TTC549 (cell line): ENCODE data around the gene NEURL1B.
"Not testable (repeated sequence)": the region's sequence is repeated elsewhere in the genome, so short reads cannot be mapped to it uniquely, and the experiment has no call there.

ENCODE experiments used
- FAIRE-seq: peaks from 2 replicates; lab custom pipeline; 2012; peaks lifted over from hg19 to GRCh38; lab: Jason Lieb, UNC

The NEURL1B gene

DNA sequence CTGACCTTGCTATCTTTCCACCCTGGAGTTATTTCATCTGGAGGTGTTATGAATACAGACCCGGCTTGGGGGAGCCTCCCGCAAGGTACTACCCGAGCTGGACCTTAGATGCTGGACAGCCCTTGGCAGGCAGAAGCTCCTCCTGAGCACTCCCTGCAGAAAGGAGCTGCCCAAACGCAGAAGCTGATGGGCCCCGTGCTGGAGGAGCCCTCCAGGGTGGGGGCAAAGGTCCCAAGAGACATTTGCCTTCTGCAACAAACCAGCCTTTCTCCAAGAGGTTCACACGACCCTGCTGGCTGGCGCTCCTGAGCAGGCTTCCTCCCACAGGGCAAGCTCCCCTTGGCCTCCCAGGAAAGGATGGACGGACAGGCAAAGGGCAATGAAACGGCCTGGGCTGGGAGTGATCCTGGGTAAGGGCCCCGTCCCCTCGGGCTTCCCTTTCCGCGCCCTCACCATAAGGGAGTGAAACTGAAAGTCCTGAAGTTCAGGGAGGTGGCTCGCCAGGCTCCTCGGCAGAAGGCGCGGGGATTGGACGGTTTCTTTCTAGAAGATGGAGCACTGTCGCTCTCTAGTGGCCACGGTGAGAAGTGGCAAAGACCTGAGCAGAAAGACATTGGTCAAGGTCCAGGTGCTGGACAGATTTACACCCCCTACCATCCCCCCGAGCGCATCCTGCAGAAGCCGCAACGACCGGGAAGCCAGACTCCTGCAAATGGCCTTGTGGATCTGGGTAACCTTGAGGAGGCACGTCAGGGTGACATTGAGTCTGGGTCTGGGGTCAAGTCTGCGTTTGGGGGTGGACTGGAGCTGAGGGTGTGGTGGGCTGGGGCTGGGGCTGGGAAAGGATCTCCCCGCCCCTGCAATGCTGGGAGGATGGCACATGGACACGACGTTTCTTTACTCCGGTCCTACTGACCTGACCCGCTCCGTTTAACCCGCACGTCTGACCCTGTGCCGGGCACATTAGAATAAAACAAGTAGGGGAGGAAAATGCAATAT, 56.4 kb downstream of the NEURL1B start:
- no peak for FAIRE-seq

DNA sequence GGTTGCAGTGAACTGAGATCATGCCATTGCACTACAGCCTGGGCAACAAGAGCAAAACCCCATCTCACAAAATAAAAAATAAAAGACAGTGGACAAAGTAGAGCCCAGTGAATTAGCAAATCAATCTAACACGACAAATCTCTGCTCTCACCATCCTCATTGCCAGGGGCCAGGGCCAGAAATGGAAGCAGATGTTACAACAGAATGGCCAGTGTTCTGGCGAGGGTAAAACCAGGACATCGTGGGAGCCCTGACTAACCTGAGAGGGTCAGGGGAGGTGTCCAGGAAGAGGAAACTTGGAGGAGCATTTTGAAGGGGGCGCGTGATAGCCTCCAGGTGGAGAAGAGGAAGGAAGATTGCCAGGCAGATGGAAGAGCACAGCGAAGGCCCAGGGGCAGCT, 58.4 kb downstream of the NEURL1B start:
- FAIRE-seq = no peak

DNA sequence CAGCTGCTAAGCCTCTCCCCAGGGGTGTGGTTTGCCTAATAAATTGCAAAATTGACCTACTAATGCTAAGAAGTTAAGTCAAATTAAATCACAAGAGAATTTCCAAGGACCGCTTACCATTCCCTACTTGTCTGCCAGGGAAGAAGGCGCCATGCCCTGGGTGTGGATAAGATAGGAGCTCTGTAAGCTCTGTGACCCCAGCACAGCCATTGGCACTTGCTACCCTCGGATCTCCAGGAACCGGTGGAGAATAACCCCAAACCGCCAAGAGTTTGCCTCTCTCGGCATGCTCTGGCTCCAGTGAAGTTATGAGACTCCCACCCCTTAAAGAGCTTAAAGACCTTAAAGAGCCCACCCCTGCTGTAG, 58.9 kb downstream of the NEURL1B start:
- FAIRE-seq = no peak

DNA sequence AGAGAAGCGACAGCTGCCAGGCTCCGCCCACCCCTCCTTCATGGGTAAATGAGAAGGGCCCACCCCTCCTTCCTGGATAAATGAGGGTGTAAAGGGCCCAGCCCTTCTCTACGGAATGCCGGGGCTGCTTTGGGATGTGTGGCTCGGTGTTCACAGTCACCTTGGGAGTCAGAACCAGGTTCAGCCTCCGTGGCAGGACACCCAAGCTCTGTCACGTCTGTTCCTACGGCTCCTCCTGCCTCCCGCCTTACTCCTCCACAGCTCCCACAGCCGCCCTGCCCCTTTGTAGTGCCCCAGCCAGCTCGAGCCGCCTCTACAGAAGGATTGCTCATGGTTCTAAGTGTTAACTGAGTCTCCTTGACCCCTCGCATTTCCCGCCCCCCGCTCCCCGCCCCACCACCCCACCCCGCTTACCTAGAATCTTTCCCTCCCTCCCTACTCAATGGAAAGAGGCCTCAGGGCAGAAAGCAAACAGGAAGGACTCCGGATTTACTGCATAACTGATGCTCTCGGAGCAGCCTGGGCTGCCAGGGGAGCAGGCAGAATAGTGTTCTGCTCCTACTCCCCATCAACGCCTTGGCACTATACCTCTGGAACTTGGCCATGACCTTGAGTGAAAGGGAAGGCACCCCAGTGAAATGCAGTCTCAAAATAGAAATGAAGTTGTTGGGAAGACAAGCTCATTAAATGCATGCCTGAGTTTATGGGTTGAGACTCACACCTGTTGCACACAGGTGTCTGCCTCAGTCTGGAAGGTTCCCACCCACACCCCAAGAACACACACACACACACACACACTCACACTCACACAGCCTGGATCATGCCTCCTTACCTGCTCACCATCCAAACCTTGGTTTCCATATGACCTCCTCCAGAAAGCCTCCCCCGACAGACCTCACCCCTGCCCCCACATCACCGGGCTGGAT, 59.6 kb downstream of the NEURL1B start:
- FAIRE-seq = no peak

DNA sequence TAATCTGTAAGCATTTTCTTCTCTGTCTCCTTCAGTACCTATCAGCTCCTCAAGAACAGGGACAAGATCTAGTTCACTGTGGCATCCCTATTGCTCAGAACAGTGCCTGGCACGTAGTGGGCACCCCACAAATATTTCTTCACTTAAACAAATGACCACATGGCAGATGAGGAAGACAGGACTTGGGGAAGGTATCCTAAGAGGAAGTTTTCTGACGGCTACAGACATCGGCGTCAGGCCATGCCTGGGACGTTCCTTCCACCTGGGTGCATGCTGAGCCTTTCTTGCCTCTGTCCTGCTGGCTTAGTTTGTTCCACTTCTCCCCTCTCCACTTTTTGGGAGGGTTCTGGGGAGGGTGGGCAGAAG, 60.2 kb downstream of the NEURL1B start:
- no peak for FAIRE-seq

DNA sequence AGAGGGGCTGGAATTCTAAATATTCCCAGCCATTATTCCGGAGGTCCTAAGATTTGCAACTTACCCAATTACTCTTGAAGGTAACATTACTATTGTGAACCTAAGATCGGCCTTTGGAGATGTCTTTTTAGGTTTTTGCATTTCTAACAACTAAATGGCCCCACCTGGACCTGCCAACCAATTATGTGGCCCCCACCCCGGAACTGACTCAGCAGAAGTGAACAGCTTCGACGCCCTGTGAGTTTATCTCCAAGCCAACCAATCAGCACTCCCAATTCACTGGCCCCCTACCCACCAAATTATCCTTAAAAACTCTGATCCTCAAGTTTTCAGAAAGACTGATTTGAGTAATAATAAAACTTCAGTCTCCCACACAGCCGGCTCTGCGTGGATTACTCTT, 62.9 kb downstream of the NEURL1B start:
- FAIRE-seq = no peak

DNA sequence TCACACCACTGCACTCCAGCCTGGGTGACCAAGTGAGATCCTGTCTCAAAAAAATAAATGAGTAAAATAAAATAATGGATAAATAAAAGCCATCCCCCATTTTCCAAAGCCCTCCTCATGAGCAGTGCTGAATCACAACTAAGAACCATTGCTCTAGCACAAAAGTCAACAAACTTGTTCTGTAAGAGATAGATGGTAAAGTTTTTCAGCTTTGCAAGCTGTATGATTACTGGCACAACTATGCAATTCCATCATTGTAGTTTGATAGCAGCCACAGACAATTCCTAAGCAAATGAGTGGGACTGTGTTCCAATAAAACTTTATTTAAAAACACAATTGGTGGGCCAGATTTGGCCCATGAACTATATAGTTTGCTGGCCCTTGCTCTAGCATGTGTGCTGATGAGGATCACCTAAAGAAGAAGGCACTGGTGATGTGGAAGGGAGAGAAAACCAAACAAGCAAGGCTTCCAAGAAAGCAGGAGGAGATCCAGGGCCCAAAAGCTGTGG, 64.6 kb downstream of the NEURL1B start:
- no peak for FAIRE-seq

DNA sequence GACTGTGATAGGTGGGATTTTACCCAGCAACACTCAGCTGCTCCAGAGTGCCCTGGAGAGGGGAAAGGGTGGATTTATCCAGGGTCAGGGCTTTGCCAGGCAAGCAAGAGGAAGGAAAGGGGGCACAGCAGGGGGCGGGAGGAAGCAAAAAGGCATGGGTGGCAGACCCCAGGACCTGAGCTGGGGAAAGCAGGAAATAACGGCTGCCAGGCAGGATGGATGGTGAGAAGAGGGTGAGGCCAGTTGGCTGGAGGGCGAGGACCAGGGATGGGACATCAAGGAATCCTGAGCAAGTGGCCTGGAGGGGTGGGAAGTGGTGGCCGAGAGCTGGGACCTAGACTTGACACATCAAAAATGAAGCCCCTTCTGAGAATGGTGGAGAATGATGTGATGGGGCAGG, 65.7 kb downstream of the NEURL1B start:
- FAIRE-seq = no peak

DNA sequence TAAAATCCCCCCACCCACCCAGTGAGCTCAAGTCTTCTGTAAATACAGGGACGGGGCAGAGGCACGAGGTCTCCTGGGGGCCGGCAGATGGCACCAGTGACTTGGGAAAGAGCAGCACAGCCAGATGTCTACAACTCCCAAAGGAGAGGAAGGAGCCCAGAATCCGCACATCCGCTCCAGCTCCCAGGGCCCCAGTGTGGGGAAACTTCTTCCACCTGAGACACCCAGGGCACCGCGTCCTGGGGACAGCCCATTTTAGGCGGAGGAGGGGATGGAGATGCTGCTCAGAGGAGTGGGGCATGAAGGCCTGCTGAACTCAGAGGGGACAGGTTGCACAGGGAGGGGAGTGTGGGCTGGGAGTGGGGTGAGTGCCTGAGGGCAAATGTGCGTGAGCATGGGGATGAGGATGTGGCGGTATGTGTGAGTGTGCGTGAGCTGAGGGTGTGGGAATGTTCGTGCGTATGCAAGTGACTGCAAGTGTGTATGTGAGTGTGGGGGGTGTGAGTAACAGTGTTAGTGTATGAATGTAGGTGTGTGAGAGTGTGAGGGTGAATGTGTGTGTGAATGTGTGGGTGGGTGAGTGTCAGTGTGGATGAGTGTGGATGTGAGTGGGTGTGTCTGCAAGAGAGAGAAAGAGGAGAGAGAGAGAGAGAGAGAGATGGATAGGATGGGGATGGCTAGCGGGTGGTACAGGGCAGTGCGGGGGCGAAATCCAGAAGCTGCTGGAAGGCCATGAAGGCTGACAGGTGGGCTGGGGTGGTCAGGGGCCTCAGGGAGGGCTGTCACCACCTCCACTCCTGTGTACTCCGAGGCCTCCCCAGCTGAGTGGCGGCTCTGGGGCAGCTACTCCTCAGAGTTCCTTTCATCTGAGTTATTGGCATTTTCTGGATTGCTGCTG, 66.5 kb downstream of the NEURL1B start:
- FAIRE-seq = no peak

DNA sequence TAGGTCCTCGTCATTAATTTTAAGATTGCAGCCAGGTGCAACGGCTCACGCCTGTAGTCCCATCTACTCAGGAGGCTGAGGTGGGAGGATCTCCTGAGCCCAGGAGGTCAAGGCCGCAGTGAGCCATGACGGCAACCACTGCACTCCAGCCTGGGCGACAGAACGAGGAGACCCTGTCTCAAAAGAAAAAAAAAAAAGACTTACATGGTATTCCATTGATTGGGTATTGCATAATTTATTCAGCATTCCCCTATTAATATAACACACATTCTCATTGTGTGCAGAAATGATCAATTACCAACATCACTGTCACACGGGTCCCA, 67.1 kb downstream of the NEURL1B start:
- no peak for FAIRE-seq

DNA sequence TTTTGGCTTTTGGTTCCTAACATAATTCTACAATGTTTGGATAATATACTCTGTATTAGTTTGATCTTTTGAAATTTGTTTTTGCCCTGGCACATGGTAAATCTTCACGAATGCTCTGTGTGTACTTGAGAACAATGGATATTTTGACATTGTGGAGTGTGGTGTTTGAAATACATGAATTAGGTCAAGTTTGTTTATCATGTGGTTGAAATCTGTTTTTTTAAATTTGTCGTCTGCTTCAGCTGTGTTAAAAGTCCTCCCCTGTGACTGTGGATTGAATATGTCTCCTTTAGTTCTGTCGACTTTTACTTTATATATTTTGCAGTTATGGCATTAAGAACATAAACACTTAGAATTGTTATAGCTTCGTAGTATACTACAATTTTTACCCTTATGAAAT, 69.6 kb downstream of the NEURL1B start:
- FAIRE-seq = no peak

DNA sequence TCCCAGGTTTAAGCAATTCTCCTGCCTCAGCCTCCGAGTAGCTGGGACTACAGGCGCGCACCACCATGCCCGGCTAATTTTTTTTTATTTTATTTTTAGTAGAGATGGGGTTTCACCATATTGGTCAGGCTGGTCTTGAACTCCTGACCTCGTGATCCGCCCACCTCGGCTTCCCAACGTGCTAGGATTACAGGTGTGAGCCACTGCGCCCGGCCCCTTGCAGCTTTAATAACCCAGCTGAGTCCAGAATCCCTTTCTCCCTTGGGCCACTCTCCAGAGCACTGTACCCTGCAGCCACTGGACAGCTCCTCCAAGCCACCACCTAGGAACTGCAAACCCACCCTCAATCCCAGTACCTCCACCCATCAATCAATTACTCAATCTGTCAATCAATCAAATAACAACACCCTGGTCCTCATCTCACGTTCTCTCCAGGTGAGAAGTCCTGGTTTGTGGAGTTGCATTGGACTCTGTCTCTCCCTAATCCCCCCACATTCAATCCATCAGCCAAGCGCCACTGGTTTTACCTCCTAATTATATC, 70.3 kb downstream of the NEURL1B start:
- not testable (repeated sequence) for FAIRE-seq

DNA sequence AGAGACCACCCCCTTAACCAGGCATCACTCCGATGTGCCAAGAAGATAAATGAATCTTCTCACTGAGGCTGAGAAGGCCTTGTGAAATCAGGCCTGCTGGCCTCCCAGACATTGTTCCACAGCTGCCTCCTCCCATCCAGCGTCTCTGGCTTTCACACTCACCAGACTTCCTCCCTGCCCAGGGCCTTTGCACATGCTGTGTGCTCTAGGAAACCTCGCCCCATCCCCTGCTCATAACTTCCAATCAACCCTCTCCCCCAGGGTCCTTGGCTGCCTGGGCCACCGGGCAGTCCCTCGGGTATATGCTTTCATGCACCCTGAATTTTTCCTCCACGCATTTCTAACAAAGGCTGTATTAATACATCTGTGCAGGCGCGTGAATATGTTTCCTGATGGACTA, 71.5 kb downstream of the NEURL1B start:
- no peak for FAIRE-seq

DNA sequence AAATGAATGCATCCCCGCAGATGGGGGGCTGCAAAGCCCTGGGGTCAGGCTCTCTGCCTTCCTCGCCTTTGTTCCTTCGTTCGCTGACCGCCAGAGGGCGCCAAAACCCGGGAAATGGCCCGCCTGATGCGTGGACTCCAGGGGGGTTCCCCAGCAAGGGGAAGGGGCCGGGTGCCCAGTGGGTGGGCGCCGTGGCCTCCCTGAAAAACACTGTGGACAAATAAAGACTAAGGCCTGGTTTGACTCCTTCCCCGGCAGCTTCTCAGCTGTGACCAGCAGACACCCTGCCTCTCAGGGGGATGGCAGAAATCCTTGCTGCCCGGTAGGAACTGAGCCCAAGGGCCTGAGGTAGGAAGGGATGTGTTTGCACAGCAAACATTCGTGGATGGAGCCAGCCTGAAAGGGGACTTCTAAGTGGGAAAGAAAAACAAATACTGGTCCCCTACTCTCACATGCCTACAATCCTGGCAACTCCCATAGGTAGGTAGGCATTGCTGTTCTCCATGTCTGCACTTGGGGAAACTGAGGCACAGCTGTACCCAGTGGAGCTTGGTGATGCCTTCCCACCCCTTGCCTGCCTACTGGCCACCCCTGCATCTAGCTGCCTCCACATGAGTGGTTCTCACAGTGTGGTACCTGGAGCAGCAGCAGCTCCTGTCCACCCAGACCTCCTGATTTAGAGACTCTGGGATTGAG, 72.2 kb downstream of the NEURL1B start:
- no peak for FAIRE-seq

DNA sequence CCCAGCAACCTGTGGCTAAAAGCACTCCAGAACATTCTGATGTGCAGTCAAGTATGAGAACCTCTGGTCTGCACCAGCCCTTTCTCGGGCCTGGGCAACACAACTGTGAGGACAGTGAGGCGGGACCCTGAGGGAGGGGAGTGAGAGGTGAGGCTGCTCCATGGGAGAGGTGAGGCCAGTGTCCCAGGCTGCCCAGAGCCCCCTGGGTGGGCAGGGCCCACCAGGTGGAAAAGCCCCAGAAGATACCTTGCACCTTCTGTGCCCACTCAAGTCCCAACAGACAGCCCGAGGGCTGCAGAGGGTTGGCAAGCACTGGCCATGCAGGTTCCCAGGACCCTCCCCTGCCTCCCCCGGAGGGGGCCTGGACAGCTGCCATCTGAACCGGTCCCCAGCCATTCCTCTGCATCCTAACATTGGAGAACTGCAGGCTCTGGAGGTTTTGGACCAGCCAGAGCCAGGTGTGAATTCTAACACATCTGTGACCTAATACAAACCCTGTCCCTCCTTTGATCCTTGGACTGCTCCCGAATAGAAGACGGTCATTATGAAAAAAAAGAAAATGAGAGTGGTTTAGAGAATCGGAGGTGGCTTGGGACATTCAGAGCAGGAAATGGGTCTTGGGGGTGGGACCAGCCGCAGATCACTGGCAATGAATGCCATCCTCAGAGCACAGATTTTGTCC, 72.9 kb downstream of the NEURL1B start:
- no peak for FAIRE-seq

DNA sequence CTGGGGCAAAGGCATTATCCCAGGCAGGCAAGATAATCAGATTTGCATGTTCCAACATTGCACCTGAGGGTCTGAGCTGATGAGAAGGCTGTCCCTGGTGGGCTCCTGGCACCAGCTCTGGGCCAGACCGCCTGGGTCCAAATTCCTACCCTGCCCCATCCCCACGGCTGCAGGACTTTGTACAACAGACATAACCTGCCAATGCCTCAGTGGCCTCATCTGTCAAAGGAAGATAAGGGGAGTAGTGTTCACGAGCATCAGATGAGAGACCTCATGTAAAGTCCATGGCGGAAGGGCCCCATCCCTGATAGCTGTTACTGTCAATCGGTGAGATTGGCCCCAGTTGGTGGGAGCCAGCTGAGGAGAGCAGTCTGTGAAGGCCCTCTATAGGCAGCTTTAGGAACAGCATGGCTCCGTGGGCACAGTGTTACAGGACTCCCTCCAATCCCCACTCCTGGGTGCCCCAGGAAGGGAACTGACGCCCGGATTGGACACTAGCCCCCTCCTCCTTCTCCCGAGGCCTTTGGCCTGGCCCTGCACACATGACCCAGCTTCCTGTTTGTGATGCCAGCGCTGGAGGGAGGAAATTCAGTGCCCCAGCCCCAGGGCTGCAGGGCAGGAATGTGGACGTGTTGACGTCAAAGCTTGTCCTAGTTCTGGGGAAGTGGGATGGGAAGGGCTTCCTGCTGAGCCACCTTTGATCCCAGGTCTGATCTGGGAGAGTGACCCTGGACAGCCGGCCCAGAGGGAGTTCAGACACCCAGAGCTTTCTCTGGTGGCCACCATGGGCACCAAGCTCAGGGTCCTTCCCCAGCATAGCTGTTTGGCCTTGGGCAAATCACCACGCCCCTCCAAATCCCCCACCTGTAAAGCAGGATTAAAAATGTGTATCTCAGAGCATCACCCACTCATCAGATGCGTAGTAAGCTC, 73.7 kb downstream of the NEURL1B start:
- no peak for FAIRE-seq

DNA sequence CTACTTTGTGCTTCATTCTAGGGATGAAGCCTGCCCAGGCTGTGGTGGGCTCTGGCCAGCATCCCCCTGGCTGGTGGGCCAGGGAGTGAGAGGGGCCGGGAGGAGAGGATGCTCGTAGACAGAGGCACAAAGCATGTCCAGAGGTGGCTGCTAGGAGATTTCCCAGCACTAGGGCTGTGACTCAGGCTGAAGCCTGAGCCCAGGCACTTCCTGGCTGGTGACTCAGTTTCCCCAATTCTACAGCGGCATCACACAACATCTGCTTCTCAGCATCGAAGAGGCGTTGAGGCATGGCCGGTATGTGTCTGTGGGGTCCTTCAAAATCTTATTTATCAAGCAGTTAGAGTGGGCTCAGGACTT, 74.3 kb downstream of the NEURL1B start:
- no peak for FAIRE-seq

DNA sequence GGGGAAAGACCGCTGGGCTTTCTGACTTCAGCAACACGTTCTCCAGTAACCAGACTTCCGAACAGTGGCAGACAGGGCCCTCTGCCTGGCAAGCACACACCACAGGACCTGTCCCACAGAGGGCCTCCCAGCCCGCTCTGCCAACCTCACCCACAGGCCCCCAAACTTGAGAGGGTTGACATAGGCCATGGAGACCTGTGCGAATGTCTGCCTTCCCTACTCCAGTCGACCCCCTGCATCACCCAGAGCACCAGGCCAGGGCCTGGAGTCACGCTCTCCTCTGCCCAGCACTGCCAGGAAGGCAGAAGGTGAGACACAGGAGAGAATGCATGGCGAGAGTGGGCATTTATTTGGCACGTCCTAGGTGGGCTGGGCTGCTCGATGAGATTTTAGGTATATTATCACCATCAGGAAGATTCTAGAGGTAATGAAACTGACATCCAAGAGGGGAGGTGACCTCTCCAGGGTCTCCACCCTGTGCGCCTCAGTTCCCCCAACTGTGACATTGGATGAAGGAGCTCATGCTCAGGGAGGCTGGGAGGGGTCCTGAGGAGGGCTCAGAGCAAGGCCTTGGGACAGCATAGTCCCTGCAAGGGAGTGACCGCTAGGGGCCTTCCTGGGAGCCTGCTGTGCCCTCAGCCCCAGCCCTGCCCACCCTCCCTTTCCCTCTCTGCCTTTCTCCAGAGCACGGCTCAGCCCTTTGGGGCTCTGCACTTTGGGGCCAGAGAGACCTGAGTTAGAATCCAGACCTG, 75.0 kb downstream of the NEURL1B start:
- no peak for FAIRE-seq

DNA sequence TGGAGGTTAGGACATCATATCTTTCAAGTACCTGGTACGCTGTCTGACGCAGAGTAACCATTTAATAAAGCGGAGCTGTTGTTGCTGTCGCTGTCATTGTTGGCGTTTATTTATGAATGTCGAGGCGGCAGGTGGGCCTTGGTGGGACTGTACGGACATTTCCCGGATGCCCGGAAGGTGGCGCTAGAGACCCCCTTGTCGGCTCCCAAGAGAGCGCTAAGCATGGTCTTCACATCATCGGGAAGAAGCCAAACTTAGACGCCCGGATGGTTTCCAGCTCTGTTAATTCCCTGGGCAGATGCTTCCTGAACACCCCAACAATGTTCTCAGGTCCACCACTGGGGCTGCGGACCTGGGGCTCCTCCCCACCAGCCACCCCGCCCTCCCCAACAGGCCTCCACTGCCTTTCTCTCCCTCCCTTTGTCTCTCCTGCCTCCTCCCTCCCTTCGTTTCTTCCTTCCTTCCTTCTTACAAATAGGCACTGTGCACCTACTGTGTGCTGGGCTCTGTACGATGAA, 75.8 kb downstream of the NEURL1B start:
- FAIRE-seq = peak; percentile 43
